GM21825 (cell line): Measurements from ENCODE around the gene TMEM52.

ENCODE experiments used
- ATAC-seq: cut with Tn5 transposase; IDR thresholded peaks from one replicate; pipeline ENCODE4 v1.9.1; 2021; ENCODE audit warnings: mild to moderate bottlenecking, moderate library complexity; ENCODE audit not compliant: unreplicated experiment

The TMEM52 gene

DNA sequence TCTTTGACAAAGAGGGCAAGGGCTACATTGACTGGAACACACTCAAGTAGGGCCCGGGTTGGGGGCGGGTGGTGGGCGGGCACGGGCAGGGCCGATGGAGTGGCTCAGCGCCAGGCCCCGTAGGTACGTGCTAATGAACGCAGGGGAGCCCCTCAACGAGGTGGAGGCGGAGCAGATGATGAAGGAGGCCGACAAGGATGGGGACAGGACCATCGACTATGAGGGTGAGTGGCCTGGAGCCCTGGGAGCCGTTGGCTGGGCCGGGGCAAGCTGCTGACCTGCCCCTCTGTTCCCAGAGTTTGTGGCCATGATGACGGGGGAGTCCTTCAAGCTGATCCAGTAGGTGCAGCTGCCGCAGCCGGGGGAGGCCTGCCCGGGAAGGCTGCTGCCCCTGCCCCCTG, 2.2 kb downstream of the TMEM52 start:
- no peak for ATAC-seq

DNA sequence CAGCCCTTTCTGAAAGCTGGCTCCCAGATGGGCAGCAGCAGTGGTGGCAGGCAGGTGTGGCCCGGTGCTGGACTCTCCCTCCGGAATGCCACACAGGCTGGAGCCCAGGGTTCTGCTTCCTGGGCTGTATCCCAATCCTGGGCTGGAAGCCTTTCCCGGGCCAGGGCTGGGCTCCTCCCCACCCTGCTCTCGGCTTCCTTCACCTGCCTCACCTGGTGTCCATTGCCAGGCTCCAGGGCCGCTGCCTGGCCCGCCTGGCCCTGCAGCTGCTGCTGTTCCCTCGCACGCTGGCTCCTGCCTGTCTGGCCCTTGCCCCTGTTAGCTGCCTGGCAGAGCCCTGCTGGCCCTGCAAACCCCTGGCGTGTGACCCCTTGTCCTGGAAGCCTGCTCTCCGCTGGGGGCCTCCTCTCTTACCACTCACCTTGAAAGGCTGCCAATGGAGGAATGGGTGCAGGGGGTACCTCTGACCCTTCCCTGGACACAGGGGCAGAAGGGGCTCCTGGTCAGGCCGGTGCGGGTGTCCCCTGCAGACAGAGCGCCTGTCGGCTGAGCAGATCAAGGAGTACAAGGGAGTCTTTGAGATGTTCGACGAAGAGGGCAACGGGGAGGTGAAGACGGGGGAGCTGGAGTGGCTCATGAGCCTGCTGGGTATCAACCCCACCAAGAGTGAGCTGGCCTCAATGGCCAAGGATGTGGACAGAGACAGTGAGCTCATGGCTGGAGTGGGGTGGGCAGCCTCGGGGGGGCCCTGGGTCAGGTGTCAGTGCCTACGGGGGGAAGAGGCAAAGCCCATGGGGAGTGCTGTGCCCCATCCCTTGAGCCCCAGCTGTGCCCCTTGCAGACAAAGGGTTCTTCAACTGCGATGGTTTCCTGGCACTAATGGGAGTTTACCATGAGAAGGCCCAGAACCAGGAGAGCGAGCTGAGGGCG, 2.9 kb downstream of the TMEM52 start:
- no peak for ATAC-seq

- no peak for ATAC-seq
These were observed 3.9 kb downstream of the TMEM52 start, which contains the start of gene CALML6 for GRCh38 chr1:1914971-1915692. TSS of gene CALML6 (plus strand) at chr1:1915260. CDS start at chr1:1915281, 21 bp downstream.

- ATAC-seq: no peak
These were observed 4.7 kb downstream of the TMEM52 start for GRCh38 chr1:1914101-1914970.

GRCh38 chr1:1911350-1912041, 7.6 kb downstream of the TMEM52 start:
- ATAC-seq: no peak

GRCh38 chr1:1910651-1911331, 8.3 kb downstream of the TMEM52 start:
- ATAC-seq: no peak

GRCh38 chr1:1910033-1910465, 9.0 kb downstream of the TMEM52 start:
- no peak for ATAC-seq

- no peak for ATAC-seq
These were observed 10.6 kb downstream of the TMEM52 start for GRCh38 chr1:1908506-1908791.

GRCh38 chr1:1907098-1907736, 11.9 kb downstream of the TMEM52 start:
- ATAC-seq: no peak

DNA sequence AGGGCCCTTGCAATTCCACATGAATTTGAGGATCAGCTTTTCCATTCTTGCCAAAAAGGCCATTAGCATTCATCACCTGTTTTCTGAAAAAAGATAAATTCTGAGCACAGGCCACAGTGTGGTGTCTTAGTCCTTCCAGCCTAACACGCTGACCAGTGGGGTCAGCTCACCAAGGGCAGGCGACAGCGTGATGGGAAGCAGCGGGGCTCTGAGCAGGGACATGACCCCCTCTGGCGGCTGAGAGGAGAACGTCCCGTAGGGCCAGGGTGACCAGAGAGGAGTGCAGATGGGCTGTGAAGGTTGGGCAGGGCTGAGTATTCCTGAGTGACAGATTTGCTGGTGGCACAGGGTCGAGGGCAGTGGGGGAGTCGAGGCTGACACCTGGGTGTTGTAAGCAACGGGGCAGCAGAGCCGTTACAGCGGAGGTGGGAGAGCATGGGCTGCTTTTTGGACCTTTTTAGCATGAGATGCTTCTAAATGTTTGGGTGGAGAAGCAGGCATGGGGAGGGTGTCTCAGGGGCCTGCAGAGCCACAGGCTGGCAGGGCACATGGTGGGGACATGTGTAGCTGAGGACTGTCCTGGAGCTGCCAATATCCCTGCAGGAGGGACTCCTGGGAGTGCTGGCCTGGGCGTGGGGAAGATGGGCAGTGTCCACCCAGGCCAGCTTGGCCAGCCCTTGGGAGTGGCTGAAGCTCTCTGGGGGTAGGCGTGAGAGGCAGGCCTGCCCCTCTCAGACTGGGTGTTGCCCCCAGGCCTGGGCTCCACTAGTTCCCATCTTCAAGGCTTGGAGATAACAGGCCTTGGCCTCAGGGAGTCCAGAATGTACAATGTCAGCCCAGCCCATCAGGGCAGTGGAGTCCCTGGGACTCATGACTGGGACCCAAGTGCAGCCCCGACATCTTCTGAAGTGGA, 12.6 kb downstream of the TMEM52 start:
- no peak for ATAC-seq

DNA sequence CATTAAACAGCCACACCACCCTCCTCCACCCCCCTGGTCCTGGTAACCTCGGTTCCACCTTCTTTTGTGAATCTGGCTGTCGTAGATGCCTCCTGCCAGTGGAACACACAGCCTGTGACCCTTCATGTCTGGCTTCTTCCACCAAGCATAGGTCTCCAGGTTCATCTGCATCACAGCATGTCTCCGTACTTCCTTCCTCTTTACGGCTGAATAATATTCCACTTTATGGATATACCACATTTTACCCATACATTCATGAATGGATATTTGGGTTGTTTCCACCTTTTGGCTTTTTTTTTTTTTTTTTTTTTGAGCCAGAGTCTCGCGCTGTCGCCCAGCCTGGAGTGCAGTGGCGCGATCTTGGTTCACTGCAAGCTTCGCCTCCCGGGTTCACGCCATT, 15.9 kb downstream of the TMEM52 start:
- no peak for ATAC-seq

- no peak for ATAC-seq
These were observed 17.3 kb downstream of the TMEM52 start for GRCh38 chr1:1901641-1902294.

DNA sequence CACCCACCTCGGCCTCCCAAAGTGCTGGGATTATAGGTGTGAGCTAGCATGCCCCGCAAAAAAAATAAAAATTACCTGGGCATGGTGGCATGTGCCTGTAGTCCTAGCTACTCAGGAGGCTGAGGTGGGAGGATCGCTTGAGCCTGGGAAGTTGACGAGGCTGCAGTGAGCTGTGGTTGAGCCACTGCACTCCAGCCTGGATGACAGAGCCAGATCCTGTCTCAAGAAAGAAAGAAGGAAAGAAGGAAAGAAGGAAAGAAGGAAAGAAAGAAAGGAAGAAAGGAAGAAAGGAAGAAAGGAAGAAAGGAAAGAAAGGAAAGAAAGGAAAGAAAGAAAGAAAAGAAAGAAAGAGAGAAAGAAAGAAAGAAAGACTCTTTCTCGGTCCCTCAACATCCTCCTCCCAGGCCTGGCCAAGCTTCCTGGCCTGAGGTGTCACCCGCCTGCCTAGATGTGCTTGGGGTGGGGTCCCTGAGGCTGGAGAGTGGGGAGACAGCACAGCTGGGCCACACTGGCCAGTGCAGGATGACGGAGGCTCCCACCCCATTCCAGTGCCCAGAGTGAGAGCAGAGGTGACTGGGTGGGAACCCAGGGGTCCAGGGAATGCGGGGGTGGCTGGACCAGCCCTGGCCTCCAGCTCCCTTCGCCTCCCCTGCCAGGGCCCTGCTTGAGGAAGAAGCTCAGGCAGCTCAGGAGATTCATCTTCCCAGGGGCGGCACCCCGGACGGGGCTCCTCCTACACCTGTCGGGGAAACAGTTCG, 18.0 kb downstream of the TMEM52 start:
- ATAC-seq: no peak

DNA sequence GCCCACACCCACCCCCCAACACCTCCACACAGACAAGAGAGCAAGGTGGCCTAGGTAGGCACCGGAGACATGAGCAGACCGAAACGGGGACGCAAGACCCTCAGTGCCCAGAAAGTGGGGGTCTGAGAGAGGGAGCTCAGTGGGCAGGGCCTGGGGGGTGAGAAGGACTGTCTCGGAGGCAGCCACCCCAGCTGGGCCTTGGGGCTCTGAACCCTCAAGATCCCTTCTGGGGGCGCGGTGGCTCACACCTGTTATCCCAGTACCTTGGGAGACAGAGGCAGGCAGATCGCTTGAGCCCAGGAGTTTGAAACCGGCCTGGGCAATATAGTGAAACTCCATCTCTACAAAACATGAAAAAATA, 19.1 kb downstream of the TMEM52 start:
- no peak for ATAC-seq

DNA sequence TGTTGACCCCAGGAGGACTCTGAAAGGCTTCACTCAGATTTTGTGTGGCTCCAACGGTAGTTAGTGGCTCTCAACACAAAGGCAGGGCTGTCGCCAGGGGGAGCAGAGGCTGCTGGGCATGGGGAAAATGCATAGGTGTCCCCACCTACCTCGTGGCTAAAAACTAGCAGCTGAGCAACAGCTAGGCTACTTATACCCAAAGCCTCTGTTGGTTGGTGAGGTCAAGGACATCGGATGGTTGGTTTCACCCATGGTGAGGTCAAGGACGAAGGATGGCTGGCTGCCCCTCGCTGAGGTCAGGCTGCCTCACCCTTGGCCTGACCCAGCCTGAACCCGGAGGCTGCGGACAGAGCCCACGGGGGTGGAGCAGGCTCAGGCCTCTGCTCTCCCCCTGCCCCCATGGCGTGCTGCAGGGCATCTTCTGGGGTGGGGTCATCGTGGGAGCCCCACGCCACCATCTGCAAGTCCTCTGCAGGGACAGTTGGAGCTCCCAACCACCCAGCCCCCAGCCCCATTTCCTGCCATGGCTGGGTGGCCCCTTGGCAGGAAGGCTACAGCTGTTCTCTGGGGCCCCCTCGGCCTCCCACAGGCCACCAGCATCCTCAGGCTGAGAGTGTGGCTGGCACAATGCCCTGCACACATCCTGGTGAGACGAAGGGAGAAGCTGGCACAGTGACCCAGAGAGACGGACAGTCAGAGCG, 19.7 kb downstream of the TMEM52 start:
- no peak for ATAC-seq

GRCh38 chr1:1898246-1898933, 20.7 kb downstream of the TMEM52 start:
- ATAC-seq: no peak
